ENCODE measurements around the gene NLRP9.

The NLRP9 gene

GRCh38 chr19:55703790-55704215 lies 34.4 kb downstream of the NLRP9 start:
- in situ Hi-C loops (cut with MboI; ENCODE audit: low pct_unique_long_range_greater_than_20kb, low sequenced_read_pairs, unreplicated experiment), result no loop called here
- DNase-seq (ENCODE audit: low spot score), result no peak
- peak; percentile 76 for TF ChIP-seq CTCF (IDR thresholded peaks at IDR 0.05; ENCODE audit: extremely low read depth, insufficient read depth, missing control alignments)

GRCh38 chr19:55702131-55702627 lies 36.0 kb downstream of the NLRP9 start:
- no peak for TF ChIP-seq CTCF (IDR thresholded peaks at IDR 0.05; ENCODE audit: extremely low read depth, insufficient read depth, missing control alignments)
- in situ Hi-C loops (cut with MboI; ENCODE audit: low pct_unique_long_range_greater_than_20kb, low sequenced_read_pairs, unreplicated experiment), result no loop called here
- peak; percentile 12 for DNase-seq (ENCODE audit: low spot score)

- TF ChIP-seq CTCF (IDR thresholded peaks at IDR 0.05; ENCODE audit: extremely low read depth, insufficient read depth, missing control alignments), result no peak
- DNase-seq (ENCODE audit: low spot score), result peak; percentile 9
- in situ Hi-C loops (cut with MboI; ENCODE audit: low pct_unique_long_range_greater_than_20kb, low sequenced_read_pairs, unreplicated experiment), result no loop called here
Measured at GRCh38 chr19:55700813-55701212, 37.4 kb downstream of the NLRP9 start.

- in situ Hi-C loops (cut with MboI; ENCODE audit: low pct_unique_long_range_greater_than_20kb, low sequenced_read_pairs, unreplicated experiment), result loop anchor here (25.0 kb wide), 1 partner anchor 613 kb away; the partner anchor contains the start of gene ZSCAN5A
- no peak for TF ChIP-seq CTCF (IDR thresholded peaks at IDR 0.05; ENCODE audit: extremely low read depth, insufficient read depth, missing control alignments)
- DNase-seq (ENCODE audit: low spot score), result no peak
Measured at GRCh38 chr19:55699221-55699620, 39.0 kb downstream of the NLRP9 start.

GRCh38 chr19:55698256-55698655 lies 39.9 kb downstream of the NLRP9 start:
- in situ Hi-C loops (cut with MboI; ENCODE audit: low pct_unique_long_range_greater_than_20kb, low sequenced_read_pairs, unreplicated experiment), result loop anchor here (25.0 kb wide), 1 partner anchor 614 kb away; the partner anchor contains the start of gene ZSCAN5A
- TF ChIP-seq CTCF (IDR thresholded peaks at IDR 0.05; ENCODE audit: extremely low read depth, insufficient read depth, missing control alignments), result no peak
- DNase-seq (ENCODE audit: low spot score), result no peak

- DNase-seq (ENCODE audit: low spot score), result no peak
- in situ Hi-C loops (cut with MboI; ENCODE audit: low pct_unique_long_range_greater_than_20kb, low sequenced_read_pairs, unreplicated experiment), result loop anchor here (25.0 kb wide), 1 partner anchor 615 kb away; the partner anchor contains the start of gene ZSCAN5A
- no peak for TF ChIP-seq CTCF (IDR thresholded peaks at IDR 0.05; ENCODE audit: extremely low read depth, insufficient read depth, missing control alignments)
Measured at GRCh38 chr19:55697698-55698097, 40.5 kb downstream of the NLRP9 start.
